AG08396 (cell line): ENCODE data around the gene VPS13A.
A peak's percentile ranks its signal among the peaks of the same experiment; 100 is the strongest.

Experiments
- DNase-seq: peaks from one replicate; pipeline ENCODE4 v3.0.0; 2012; ENCODE audit warnings: low spot score, mixed read lengths

The VPS13A gene

DNA sequence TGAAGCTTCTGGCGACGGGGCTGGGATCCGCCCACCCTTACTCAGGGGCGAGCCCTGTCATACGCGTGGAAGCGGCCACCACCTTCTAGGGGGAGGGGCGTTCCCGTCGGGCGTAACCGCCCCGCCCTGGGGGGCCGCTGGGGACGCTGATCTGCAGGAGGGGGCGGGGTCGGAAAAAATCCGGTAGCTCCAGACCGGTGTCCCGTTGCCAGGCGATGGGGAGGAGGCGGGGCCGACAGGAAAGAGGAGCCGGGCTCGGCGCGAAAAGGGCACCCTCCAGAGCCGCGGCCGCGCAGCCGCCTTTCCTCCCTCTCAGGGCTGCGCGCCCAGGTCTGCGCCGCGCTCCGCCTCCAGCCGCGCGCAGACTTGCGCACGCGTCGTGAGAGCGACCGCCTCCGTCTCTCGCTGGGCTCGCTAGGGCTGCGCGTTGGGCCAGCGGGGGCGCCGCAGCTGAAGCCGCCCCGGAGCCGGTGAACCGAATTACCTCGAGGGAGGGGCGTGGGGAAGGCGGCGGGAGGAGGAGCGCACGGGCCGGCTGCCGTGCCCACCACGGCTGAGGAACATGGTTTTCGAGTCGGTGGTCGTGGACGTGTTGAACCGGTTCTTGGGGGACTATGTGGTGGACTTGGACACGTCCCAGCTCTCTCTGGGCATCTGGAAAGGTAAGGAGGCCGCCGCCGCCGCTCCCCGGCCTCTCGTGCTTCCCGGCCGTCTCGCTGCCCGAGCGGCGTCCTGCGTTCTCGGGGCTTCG lies at the start of gene VPS13A:
VPS13A (plus strand) TSS at position 392 of the 751 bp plus-strand sequence; CDS start at position 563, 171 bp downstream.
- DNase-seq = peak; percentile 96

DNA sequence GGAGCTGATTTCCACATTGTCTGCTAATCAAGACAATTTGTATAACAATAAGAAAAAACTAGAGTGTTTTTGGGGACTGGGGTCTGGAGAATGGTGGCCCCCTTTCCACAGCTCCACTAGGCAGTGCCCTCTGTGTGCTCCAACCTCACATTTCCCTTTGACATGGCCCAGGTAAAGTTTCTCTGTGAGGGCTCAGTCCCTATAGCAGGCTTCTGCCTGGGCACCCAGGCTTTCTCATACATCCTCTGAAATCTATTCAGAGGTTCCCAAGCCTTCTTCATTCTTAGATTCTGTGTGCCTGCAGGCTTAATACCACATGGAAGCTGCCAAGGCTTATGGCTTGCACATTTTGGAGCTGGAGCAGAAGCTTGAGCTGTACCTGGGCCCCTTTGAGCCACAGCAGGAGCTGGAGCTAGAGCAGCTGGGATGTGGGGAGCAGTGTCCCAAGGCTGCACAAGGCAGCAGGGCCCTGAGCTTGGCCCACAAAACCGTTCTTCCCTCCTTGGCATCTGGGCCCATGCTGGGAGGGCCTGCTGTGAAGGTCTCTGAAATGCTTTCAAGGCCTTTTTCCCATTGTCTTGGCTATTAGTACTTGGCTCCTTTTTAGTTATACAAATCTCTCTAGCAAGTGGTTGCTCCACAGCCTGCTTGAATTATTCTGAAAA lies 49.1 kb upstream of the VPS13A start:
- no peak for DNase-seq

DNA sequence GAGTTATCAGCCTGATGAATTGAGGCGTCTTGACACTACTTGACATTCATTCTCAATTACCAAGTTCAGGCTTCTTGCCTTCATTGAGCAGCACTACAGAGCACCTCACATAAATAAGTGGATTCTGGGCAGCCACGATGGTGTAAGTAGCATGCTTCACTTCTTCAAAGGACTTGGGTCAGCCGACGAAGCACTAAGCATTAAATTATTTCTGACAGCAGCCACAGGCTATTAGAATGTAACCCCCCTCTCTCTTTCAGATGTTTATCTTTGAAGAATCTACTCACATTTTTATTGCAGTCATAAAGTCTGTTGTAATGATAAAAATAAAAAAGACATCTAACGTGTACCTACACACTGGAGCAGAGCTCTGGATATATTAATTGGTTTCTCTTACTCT lies 45.9 kb upstream of the VPS13A start:
- DNase-seq = no peak

DNA sequence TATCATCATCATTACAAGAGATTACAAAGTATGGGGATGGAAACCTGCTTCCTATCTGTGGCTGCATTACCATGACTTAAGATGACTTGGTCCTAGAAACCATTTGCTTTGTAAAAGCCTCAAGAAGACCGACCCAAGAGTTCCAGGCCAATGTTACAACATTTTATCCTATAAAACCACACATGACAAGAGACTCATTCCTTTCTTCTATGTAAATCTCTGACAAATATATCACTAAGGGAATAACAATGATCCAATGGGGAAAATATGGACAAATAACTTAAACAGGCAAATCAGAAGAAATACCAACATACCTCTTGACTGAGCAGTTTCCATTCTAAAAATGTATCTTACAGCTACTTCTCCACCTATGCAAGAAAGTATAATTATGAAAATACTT lies 44.3 kb upstream of the VPS13A start:
- no peak for DNase-seq

DNA sequence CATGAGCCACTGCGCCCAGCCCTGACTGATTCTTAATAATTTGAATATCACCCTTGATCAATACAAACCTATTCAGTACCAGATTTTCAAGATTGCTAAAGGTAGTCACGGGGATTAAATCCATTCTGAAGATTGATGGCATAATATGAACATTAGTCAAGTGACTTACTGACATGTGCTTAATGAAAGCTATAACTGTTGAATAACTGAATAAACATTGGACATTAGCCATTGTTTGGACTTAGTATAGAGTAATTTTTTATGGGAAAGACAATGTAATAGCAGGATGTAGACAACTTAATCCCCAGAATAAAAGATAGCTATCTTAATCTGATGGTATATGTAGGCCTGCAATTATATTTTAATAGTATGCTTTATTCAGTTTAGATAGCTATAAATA lies 35.0 kb upstream of the VPS13A start:
- DNase-seq = no peak

DNA sequence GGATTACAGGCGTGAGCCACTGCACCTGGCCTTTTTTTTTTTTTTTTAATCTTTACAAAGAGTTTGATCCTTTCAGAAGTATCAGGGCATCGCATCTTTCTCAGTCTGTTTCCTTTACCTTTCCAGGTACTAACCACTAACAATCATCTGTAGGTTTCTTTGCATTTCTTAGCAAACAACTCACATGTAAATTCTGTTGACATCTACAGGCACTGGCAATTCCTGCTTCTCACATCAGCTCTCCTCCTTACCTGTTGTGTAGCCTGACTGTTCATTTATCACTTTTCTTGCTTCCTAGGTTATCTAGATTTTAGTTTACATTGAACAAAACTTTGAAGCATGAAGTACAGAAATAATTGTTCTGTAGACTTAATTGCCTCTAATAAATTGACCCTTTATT lies 27.5 kb upstream of the VPS13A start:
- DNase-seq = no peak

DNA sequence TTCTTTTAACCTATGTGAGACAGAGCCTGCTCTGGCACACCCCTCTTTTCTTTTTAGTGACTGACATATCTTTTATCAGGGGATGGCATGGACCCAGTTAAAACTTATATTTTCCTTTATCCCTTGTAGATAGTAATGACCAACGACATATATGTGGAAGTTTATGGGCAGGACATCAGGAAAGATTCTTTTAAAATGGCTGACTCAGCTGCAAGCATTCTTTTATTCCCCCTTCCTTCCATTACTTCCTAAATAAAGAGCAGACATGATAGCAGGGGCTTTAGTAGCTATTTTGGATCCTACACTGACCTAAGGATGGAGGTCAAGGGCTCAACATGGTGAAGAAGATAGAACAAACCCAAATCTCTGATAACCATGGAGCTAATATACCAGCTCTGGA lies 25.0 kb upstream of the VPS13A start:
- DNase-seq = no peak

DNA sequence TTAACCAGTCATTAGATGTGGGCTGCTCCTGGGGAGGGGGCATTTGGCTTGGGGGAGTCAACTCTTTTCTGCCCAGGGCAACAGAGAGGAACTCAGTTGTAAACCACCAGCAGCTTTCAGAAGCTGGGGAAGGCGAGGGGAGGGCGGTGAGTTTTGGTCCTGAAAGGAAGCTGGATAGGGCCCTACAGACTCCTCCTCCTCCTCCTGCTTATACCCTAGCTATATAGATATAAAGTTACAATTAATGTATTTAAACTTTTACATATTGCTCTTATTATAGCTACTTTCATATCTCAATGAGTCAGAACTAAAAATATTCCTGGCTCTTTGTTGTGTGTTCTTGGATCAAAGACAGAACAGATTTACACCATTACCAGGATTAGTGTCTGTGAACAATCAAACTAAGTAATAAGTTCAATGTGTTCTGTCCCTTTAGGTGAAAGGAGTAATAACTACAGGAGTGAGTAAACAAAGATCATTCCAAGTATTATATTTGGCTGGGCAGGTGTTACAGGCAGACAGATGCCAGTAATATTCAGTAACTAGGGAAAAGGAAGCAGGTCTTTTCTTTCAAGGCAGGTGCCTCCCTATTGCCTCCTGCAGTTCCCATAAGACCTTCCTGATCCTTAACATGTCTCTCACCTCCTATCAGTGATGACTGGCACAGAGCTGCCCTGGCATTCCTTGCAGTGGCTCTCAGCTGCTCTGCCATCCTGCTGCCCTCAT lies 20.5 kb upstream of the VPS13A start:
- DNase-seq = no peak

DNA sequence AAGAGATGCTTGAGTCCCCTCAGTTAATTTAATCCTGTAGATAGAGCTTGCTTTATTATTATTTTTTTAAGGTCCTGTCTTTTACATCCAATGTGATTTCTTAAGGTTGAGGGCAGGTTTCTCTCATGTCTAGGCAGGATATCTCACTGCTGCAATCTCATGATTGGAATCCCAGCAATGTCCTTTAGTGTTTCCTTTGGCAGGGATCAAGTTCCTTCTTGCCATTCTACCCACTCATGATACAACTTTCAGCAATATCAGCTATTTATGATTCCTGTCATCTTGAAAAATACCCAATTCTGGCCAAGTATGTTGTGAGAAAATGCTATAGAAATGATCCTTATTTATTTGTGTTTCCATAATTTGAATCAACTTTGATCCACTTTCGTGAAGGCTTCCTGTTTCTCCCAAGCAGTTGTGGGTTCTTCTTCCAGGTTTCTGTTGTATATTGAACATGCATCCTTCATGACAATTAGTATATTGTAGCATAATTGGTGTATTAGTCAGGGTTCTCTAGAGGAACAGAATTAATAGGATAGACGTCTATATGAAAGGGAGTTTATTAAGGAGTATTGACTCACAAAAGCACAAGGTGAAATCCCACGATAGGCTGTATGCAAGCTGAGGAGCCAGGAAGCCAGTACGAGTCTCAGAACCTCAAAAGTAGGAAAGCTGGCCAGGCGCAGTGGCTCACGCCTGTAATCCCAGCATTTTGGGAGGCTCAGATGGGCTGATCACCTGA lies 18.4 kb upstream of the VPS13A start:
- DNase-seq = peak; percentile 15

DNA sequence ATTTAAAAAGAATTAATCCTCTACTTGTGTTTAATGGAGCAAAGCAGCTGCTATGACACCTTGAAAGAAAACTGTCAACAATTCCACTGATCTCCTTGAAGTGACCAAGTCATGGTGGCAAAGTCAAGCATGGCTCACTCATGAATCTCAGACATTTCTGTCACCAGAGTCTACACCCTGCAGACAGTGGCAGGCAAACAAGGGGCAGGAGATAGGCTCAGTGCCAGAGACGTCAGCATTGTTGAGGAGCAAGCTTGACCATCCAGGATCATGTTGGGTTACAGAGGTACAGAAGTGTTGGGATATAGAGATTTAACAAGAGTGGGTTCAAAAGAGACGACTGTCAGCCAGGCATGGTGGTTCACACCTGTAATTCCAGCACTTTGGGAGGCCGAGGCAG lies 16.1 kb upstream of the VPS13A start:
- DNase-seq = no peak

DNA sequence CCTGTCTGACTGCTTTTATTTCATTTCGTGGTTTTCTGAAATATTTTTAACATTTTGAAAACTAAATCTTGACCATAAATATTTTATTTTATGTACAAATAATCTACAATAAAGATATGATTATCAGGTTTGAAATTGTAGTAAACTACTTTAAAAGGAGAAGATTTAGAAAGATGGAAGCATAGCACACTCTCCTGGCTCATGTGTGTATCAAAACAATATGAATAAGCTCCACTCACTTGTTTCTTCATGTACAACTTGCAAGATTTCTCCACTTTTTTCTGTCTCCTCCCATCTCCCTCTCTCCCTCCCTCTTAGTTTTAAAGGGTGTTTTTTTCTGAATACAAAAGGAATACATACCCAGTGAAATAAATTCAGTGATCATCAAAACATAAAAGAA lies 15.4 kb upstream of the VPS13A start:
- no peak for DNase-seq

DNA sequence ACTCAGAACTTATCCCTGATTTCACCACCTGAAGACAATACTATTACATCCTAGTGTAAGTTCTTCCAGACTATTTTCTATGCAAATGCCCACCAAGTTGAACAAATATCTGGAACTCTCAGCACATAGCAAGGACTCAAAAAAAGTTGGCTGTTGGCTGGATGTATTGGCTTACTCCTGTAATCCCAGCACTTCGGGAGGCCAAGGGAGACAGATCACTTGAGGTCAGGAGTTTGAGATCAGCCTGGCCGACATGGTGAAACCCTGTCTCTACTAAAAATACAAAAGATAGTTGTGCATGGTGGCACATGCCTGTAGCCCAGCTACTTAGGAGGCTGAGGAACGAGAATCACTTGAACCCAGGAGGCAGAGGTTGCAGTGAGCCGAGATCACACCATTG lies 15.0 kb upstream of the VPS13A start:
- no peak for DNase-seq

DNA sequence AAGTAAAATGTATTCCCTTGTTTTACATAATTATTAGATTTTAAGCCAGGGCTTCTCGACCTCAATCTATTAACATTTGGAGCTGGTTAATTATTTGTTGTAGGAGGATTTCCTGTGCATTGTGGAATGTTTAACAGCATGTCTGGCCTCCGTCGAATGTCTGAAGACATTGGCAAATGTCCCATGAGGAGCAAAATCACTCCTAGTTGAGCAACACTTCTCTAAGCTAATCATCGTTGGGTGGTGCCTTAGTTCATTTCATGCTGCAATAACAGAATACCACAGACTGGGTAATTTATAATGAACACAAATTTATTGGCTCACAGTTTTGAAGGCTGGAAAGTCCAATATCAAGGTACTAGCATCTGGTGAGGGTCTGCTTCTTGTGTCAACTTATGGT lies 13.4 kb upstream of the VPS13A start:
- DNase-seq = no peak

DNA sequence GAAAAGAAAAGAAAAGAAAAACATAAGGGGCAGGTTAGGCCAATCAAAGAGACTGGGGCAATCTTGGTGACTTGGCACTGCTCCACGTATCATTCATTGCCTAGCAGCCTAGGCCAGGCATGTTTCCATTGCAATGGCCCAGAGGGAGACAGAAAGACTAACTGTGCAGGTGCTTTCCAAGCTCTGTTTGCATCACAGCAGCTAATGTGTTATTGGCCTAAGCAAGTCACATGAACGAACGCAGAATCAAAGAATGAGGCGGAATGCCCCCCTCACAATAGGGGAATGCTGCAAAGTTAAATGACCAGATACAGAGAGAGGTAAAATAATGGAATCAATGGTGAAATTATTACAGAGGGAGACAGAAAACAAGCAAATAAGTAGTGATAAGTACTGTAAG lies 11.1 kb upstream of the VPS13A start:
- DNase-seq = no peak

DNA sequence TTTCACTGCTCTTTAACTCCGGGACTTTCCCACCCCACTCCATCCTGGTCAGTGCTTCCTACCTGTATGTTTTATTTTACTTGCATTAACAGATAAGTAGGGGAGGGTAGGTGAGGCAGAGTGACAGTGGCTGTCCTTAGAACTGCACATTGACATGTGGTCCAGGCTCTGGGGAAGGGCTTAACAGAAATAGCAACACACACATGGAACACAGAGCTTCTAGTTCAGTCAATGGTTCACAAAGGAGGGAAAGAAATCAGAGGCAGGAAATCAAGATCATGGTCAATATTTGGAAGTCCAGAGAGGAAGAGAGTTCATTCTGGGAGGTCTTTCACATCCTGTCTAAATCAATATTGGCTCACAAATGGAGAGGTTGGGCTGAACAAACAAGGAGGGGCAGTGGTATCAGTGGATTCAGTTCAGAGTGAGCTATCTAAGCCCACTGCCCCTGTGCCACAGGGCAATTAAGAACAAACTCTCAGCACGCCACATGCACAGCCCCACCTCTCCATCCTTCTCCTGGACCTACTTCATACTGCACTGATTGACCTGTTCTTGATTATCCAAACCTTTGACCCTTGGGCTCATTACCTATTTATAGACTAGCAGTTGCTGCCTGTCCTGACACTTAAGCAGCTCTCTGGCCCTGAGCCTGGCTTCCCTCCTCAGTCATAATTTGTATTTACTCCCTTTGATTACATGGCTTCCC lies 6.2 kb upstream of the VPS13A start:
- no peak for DNase-seq

DNA sequence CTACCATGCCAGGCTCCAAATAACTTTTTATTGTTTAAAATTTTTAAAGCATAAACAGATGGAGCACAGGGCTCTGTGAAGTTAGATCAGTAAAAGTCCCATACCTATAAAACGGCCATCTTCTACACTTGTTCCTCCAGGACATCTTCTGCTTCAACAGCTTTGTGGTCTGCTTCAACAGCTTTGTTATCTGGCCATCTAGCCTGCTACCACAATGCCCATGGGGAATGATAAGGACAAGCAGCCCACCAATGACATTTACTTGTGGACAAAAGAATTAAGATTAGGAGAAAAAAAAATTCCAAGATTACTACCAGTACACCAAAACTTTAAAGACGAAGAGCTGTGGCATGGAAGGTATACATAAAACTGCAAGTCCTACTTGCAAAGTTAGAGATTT lies 2.2 kb upstream of the VPS13A start:
- DNase-seq = no peak

DNA sequence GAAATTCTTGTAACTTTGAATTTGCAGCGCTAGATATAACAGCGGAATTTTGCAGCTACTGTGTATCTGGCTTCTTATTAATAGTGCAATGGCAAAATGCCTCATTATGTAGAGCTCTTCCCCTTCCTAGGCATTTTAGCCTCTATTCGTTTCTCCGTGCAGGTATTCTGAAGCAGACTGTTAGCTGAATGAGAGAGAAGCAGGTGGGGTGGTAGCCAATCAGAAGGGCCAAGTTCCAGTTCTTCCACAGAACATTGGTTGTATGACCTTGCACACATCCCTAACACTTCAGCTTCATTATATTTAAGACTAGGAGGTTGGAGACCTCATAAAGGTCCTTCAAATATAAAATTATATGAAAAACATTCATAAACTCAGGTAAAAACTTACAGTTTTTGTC lies 1.2 kb upstream of the VPS13A start:
- no peak for DNase-seq

DNA sequence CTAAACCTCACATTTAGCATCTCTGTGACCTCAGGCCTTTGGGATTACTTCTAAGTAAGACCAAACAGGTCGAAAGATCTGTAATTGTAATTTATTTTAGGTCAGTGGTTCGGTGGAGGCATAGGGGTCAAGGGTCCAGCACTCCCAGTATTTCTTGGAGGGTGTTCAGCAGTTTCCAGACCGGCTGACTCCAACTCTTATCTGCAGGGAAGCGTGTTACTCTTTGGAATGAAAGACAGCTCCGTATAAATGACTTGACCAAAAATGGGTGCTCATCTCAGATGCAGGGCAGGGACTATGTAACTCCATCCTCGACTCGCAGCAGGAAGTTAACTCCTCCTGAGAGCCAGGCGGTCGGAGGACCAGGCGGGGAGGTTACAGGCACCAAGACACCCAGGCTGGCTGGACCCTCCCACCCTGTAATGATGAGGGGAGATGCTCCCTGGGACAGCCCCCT lies 620 bp upstream of the VPS13A start:
- DNase-seq = no peak

DNA sequence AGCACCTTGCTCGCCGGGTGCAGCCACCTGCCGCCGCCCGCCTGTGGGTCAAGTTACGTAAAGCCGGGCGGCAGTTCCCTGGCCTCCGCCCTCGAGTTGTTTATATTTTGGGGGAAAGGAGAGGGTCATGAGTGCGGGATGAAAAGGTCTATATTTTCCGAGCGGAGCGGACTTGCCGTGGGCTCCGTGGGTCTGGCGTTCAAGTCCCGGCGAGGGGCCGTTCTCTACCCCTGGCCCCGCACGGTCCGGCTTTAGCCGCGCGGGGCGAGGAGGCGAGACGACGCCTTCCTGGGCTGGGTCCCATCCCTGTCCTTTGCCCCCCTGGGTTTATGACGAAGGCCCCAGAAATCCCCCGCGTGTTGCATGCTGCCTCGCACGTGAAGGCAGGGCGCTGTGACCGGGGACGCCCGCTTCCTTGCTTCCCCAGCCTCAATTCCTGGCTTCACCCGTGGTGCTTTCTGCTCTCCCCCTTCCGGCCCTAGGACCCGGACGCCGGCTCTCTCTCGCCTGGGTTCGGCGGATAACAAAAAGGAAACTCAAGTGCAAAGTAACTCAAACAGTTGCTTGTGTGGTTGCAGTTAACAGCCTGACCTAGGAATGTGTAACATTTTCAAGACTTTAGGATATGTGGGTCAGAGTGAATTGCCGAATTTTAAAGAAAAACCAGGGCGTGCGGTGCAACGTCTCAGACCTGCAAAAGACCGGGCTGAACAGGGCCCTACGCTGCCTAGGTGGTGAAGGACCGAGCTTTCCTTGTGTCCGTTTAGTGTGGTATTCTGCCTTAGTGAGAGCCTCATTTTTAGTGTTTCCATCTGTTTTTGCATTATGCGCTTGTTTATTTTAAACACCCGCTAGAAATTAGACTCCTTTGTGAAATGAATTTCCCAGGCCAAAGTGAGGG lies 810 bp downstream of the VPS13A start:
- peak; percentile 62 for DNase-seq

DNA sequence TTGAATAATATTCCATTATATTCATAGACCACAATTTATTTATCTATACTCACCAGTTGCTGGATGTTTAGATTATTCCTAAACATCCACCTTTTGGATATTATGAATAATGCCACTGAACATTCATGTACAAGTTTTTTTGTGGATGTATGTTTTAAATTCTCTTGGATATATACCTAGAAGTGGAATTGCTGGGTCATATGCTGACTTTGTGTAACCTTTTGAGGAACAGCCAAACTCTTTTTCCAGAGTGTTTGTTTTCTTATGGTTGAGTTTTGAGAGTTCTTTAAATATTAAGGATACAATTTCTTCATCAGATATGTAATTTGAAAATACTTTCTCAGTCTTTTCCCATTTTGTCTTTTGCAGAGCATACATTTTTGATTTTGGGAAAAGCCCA lies 2.7 kb downstream of the VPS13A start:
- no peak for DNase-seq

DNA sequence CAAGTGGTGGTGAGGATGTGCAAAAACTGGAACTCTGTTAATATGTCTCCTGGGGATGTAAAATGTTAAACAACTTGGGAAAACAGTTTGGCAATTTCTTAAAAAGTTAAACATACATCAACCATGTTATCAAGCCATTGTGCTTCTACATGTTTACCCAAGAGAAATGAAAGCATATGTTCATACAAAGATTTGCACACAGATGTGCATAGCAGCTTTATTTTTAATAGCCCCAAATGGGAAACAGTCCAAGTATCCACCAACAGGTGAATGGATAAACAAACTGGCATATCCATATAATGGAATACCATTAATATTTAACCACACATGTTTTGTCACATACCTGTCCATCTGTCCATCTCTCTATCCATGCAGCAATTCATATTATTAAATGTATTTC lies 6.2 kb downstream of the VPS13A start:
- DNase-seq = no peak
